OCI-LY1 (cell line): ENCODE results near the gene ALDH3A1.

Experiments
- CTCF ChIP-seq: fragments of 200-600 bp; sonication (generic), shearing (Covaris generic); IDR thresholded peaks from 2 replicates; pipeline ENCODE4 v1.5.1; 2017; ENCODE audit warnings: mild to moderate bottlenecking, antibody characterized with exemption, low read length, moderate library complexity, mixed read lengths
- EZH2 ChIP-seq: fragments of 200-600 bp; sonication (generic), shearing (Covaris generic); IDR thresholded peaks from 2 replicates; pipeline ENCODE4 v1.8.0; 2017; ENCODE audit warnings: borderline replicate concordance, mixed run types, mild to moderate bottlenecking, antibody characterized with exemption, low read length, moderate library complexity, mixed read lengths

- no peak for TF ChIP-seq CTCF
- no peak for TF ChIP-seq EZH2
Measured at GRCh38 chr17:19750020-19750572, 2.0 kb upstream of the ALDH3A1 start.
